Ovary (tissue), 9 donors: Measurements from ENCODE around the gene VPS16. TPM values are rescaled to one million over a fixed set of nuclear protein-coding genes. Genes with fewer than 3 reads are reported as not detected.

ENCODE experiments used
- DNase-seq, 5 donors: peaks; one replicate each; pipeline ENCODE4 v3.0.0-alpha.2; 2019 to 2020
- H3K27ac ChIP-seq, 2 donors: fragments of 200-600 bp; one replicate each; pipeline versions ENCODE4 v1.5.1 to v1.8.0; 2019 to 2022
- H3K27me3 ChIP-seq: fragments of 200-600 bp; one replicate; pipeline ENCODE4 v1.8.0; 2022
- H3K36me3 ChIP-seq: fragments of 200-600 bp; sonication (generic); one replicate; pipeline ENCODE4 v1.5.1; 2019
- H3K4me1 ChIP-seq: one replicate; pipeline ENCODE4 v1.8.1; 2013; ENCODE audit warnings: mild to moderate bottlenecking, moderate library complexity; ENCODE audit not compliant: insufficient read depth
- H3K4me3 ChIP-seq: fragments of 200-600 bp; sonication (generic); one replicate; pipeline ENCODE4 v1.5.1; 2017
- H3K9me3 ChIP-seq, 2 donors: fragments of 200-600 bp in 1 of 2; sonication (generic) in 1 of 2; one replicate each; pipeline versions ENCODE4 v1.5.1 to v1.8.1; 2013 to 2019; ENCODE audit warnings: mild to moderate bottlenecking in 1 of 2, moderate library complexity in 1 of 2
- CTCF ChIP-seq, 3 donors: fragments of 450-650 bp in 2 of 3; fragments of 200-600 bp in 1 of 3; IDR thresholded peaks; one replicate each; pipeline versions ENCODE4 v1.5.1 to v1.8.0; 2016 to 2022; ENCODE audit warnings: antibody characterized with exemption in 3 of 3, mild to moderate bottlenecking in 1 of 3
- EP300 ChIP-seq: sonication (generic); formaldehyde crosslinking; IDR thresholded peaks from one replicate; pipeline ENCODE4 v1.6.1; 2017; ENCODE audit warnings: antibody characterized with exemption
- POLR2A ChIP-seq: fragments of 450-650 bp; IDR thresholded peaks from one replicate; pipeline ENCODE4 v1.6.1; 2017; ENCODE audit warnings: antibody characterized with exemption, mild to moderate bottlenecking, moderate library complexity
- WGBS, 3 donors: extraction: QIAGEN DNeasy Blood & Tissue Kit in 1 of 3; methylation state at CpG; one replicate each; pipeline versions ENCODE4 v1.1.5 to v1.1.7; 2013 to 2017; 5-methylcytosine and 5-hydroxymethylcytosine counted together
- intact Hi-C, 4 donors: fragments of 100-400 bp; cut with DNase I; formaldehyde crosslinking; loops; one replicate each; pipeline versions ENCODE4 v1.11.0 to v1.15.1; 2022 to 2023
- polyA plus RNA-seq, 2 donors: library from polyadenylated mRNA; stranded (reverse); fragments of 200-250 nt in 1 of 2; fragments of 350-450 nt in 1 of 2; fragmentation: Illumina TruSeq in 1 of 2; extraction: RNeasy Lipid Tissue Mini Kit (QIAGEN cat#74804) in 1 of 2; gene quantifications; one replicate each; pipeline ENCODE4 v1.2.3, GENCODE V29; 2013 to 2014
- total RNA-seq, 7 donors: library from RNA; depleted of rRNA in 2 of 7; stranded (reverse); fragments of >200 nt in 2 of 7; fragmentation: NEBNext Ultra II Directional in 3 of 7; extraction: Animal tissue kit (Norgen Biotek cat#: 25700) in 3 of 7; gene quantifications; one replicate each; pipeline versions ENCODE4 v1.1.0 to v1.2.4, GENCODE V29; 2016 to 2023
- donor health status: DM: no; HTN: no; CAD: no; lungs with moderate emphysema.
- donor health status: DM: no; HTN: no; CAD: no.
- donor health status: Bipolar disorder and iron deficiency.
- donor health status: DM: yes; HTN: yes; CAD: no.
- donor health status: DM: no; HTN: no; CAD: no.
- donor health status: DM: yes; HTN: yes; CAD: no.

VPS16 gene
- total and polyA plus RNA-seq, 9 donors = 15.6 to 44.1 (median 31.0) TPM

DNA sequence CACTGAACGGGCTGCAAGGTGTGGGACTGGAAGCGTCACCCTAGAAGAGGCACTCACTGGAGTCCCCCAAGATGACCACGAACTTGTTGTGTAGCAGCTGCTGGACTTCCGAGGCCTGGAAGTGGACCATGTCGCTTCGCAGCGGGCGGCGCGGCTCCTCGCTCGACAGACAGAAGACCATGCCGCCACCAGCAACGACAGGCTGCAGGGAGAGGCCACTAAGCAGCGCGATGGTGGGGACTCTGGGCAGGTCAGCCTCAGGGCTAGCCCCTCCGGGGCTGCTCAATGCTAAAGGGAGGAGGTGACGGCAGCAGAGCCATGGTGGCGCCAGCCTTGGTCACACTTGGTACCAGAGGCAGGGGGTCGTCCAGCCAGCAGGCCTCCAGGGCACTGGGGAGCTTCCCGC lies 810 bp upstream of the VPS16 start:
- Histone ChIP-seq H3K27me3 (no peaks in the 10 kb centered on the region), H3K36me3 (no peaks in the 10 kb centered on the region), H3K4me1 (peaks cover 4% of the 10 kb centered on the region), H3K4me3 (peak overlapping the region; percentile 99), H3K27ac (peak overlapping the region; percentile 69 to 84), H3K9me3 (no peaks in the 10 kb centered on the region)
- TF ChIP-seq CTCF (IDR thresholded peaks at IDR 0.05) (no peak), EP300 (no peak), POLR2A (no peak)
- intact Hi-C loops = loop anchor here in 2 of 4 donors (5.0 to 10.0 kb wide), 2 partner anchors 82 to 145 kb away; partner anchors contain the start of gene EBF4 (in 1 of the 2)
- DNase-seq = peak in 1 of 5 donors; percentile 72
- 79 to 81% (median 81%) methylated on average over 20 to 21 of the region's 21 CpGs for WGBS, 3 donors

- WGBS, 3 donors = 2% methylated on average over 27 to 33 of the region's 33 CpGs
- peak; percentile 48 to 77 (median 62) for DNase-seq
- peaks cover 4% of the 10 kb centered on the region for H3K4me1 ChIP-seq
- no peaks in the 10 kb centered on the region for H3K9me3 ChIP-seq
- intact Hi-C loops = loop anchor here in 2 of 4 donors (5.0 to 10.0 kb wide), 2 partner anchors 84 to 146 kb away; partner anchors contain the start of gene EBF4 (in 1 of the 2)
- H3K36me3 ChIP-seq = no peaks in the 10 kb centered on the region
- no peaks in the 10 kb centered on the region for H3K27me3 ChIP-seq
- peak overlapping the region; percentile 69 to 84 for H3K27ac ChIP-seq
- H3K4me3 ChIP-seq = peak overlapping the region; percentile 99
- TF ChIP-seq CTCF (IDR thresholded peaks at IDR 0.05) (no peak), POLR2A (no peak), EP300 (no peak)
Measured at GRCh38 chr20:2840967-2841531, 504 bp downstream of the VPS16 start.

DNA sequence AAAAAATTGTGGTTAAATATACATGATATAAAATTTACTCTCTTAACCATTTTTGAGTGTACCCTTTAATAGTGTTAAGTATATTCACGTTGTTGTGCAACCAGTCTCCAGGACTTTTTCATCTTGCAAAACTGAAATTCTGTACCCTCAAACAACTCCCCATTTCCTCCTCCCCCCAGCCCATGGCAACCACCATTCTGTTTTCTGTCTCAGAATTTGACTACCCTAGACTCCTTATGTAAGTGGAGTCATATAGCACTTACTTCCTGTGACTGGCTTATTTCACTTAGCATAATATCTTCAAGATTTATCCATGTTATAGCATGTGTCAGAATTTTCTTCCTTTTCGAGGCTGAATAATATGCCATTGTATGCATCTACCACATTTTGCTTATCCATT lies 5.1 kb downstream of the VPS16 start:
- H3K9me3 ChIP-seq = no peaks in the 10 kb centered on the region
- no peak overlapping the region for H3K27ac ChIP-seq
- no peaks in the 10 kb centered on the region for H3K27me3 ChIP-seq
- H3K4me1 ChIP-seq = no peaks in the 10 kb centered on the region
- WGBS, 3 donors = 83 to 91% (median 87%) methylated on average over 2 of the region's 2 CpGs
- DNase-seq = no peak
- no peaks in the 10 kb centered on the region for H3K36me3 ChIP-seq
- TF ChIP-seq EP300 (no peak), POLR2A (no peak), CTCF (IDR thresholded peaks at IDR 0.05) (no peak)
- H3K4me3 ChIP-seq = no peak overlapping the region
- intact Hi-C loops = loop anchor here in 1 of 4 donors (10.0 kb wide), 1 partner anchor 151 kb away; the partner anchor contains the start of gene EBF4

DNA sequence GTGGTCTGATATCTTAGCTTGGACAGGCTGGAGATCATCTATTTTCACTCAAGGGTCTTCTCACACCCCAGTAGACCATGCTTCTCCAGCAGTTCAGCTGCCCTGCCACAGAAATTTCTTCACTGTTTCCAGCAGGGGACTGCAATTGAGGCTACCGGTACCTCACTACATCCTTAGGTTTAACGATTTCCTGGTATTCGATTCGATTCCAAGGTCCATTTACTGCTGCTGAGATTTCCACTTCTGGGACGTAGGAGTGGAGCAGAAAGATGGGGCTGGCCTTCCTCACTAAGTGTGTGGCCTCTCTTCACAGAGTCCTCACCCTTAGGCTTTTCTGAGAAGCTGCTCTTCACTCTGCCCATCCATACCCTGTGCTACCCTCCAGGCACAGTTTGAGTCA lies 6.2 kb downstream of the VPS16 start:
- no peak for DNase-seq
- intact Hi-C loops = loop anchor here in 1 of 4 donors (10.0 kb wide), 1 partner anchor 152 kb away; the partner anchor contains the start of gene EBF4
- Histone ChIP-seq H3K36me3 (no peaks in the 10 kb centered on the region), H3K4me3 (no peak overlapping the region), H3K4me1 (no peaks in the 10 kb centered on the region), H3K27ac (no peak overlapping the region), H3K27me3 (no peaks in the 10 kb centered on the region), H3K9me3 (no peaks in the 10 kb centered on the region)
- TF ChIP-seq EP300 (no peak), POLR2A (no peak), CTCF (IDR thresholded peaks at IDR 0.05) (no peak)
- WGBS, 3 donors = 83 to 93% (median 87%) methylated on average over 5 of the region's 5 CpGs
